DOHH2 (cell line): Measurements from ENCODE around the gene SCO2.

Experiments
- H3F3A ChIP-seq: fragments of 200-600 bp; sonication (generic), shearing (Covaris generic); 2 replicates; pipeline ENCODE4 v1.6.0; 2016; ENCODE audit warnings: antibody characterized with exemption, mild to moderate bottlenecking; ENCODE audit not compliant: control insufficient read depth, insufficient read depth
- H3K27ac ChIP-seq: fragments of 200-600 bp; sonication (generic); 2 replicates; pipeline ENCODE4 v1.5.1; 2014; ENCODE audit warnings: low read depth, mild to moderate bottlenecking, low read length, moderate library complexity
- H3K27me3 ChIP-seq: fragments of 200-600 bp; sonication (generic); 2 replicates; pipeline ENCODE4 v1.6.1; 2014; ENCODE audit warnings: mild to moderate bottlenecking, low read length, mixed read lengths; ENCODE audit not compliant: control insufficient read depth
- H3K36me3 ChIP-seq: fragments of 200-600 bp; sonication (generic); 2 replicates; pipeline ENCODE4 v1.6.1; 2014; ENCODE audit warnings: mild to moderate bottlenecking, low read length, moderate library complexity, mixed read lengths; ENCODE audit not compliant: control insufficient read depth
- H3K4me1 ChIP-seq: fragments of 200-600 bp; sonication (generic); 2 replicates; pipeline ENCODE4 v1.6.1; 2014; ENCODE audit warnings: mild to moderate bottlenecking, low read length, mixed read lengths; ENCODE audit not compliant: control insufficient read depth
- H3K4me2 ChIP-seq: fragments of 200-600 bp; sonication (generic); 2 replicates; pipeline ENCODE4 v1.6.0; 2014; ENCODE audit warnings: mild to moderate bottlenecking, low read length, moderate library complexity
- H3K4me3 ChIP-seq: fragments of 200-600 bp; sonication (generic); 2 replicates; pipeline ENCODE4 v1.5.1; 2014; ENCODE audit warnings: mild to moderate bottlenecking, low read length, mixed read lengths
- H3K79me2 ChIP-seq: fragments of 200-600 bp; sonication (generic); 2 replicates; pipeline ENCODE4 v1.6.1; 2014; ENCODE audit warnings: mild to moderate bottlenecking, low read length, mixed read lengths; ENCODE audit not compliant: control insufficient read depth
- H3K9me2 ChIP-seq: fragments of 200-600 bp; sonication (generic); replicated peaks from 2 replicates; pipeline ENCODE4 v1.6.1; 2014; ENCODE audit warnings: mild to moderate bottlenecking, low read length, mixed read lengths; ENCODE audit not compliant: control insufficient read depth
- H3K9me3 ChIP-seq: fragments of 200-600 bp; sonication (generic); 2 replicates; pipeline ENCODE4 v1.6.1; 2014; ENCODE audit warnings: antibody characterized with exemption, low read length, mixed read lengths; ENCODE audit not compliant: control insufficient read depth, insufficient read depth
- H4K20me1 ChIP-seq: fragments of 200-600 bp; sonication (generic); 2 replicates; pipeline ENCODE4 v1.6.0; 2014; ENCODE audit warnings: low read depth, mild to moderate bottlenecking, antibody characterized with exemption, low read length, moderate library complexity; ENCODE audit not compliant: control insufficient read depth, insufficient read depth
- EZH2phosphoT487 ChIP-seq: fragments of 200-600 bp; sonication (generic); IDR thresholded peaks from 2 replicates; pipeline ENCODE4 v1.6.1; 2017; ENCODE audit warnings: borderline replicate concordance, mild to moderate bottlenecking, antibody characterized with exemption, low read length, moderate library complexity, mixed read lengths
- TF ChIP-seq, protein P1 (sequence below): fragments of 200-600 bp; sonication (generic); IDR thresholded peaks from one replicate; pipeline ENCODE4 v1.5.1; 2014; ENCODE audit warnings: antibody characterized with exemption, mild to moderate bottlenecking, low read depth, low read length; ENCODE audit not compliant: poor library complexity, severe bottlenecking

The SCO2 gene

DNA sequence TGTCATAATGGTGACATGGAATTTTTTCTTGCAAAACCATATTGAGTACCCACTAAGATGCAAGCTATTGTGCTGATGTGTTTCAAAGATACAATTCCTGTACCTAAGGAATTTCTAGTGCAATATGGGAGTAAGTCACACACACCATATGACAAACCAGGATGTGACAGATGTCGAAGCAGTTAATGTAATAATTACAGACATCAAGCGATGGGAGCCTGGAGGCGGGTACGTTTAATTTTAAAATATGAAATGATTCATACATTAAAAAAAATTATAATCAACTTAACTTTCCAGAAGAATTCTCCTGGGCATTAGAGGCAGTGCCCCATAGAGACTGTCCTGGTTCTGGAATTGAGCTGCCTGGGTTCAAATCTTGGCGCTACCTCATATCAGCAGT lies 31.3 kb upstream of the SCO2 start:
- Histone ChIP-seq H3K36me3 (no peaks in the 10 kb centered on the region), H3K79me2 (no peaks in the 10 kb centered on the region), H4K20me1 (no peaks in the 10 kb centered on the region), H3F3A (no peaks in the 10 kb centered on the region), H3K9me3 (no peaks in the 10 kb centered on the region), H3K27me3 (peaks cover 9% of the 10 kb centered on the region; the same call in 1 of the 2 replicates), H3K4me2 (no peak overlapping the region), H3K4me3 (no peak overlapping the region), H3K4me1 (no peaks in the 10 kb centered on the region), H3K9me2 (no peaks in the 10 kb centered on the region), H3K27ac (no peak overlapping the region)
- TF ChIP-seq EZH2phosphoT487: no peak
- TF ChIP-seq, protein P1, sequence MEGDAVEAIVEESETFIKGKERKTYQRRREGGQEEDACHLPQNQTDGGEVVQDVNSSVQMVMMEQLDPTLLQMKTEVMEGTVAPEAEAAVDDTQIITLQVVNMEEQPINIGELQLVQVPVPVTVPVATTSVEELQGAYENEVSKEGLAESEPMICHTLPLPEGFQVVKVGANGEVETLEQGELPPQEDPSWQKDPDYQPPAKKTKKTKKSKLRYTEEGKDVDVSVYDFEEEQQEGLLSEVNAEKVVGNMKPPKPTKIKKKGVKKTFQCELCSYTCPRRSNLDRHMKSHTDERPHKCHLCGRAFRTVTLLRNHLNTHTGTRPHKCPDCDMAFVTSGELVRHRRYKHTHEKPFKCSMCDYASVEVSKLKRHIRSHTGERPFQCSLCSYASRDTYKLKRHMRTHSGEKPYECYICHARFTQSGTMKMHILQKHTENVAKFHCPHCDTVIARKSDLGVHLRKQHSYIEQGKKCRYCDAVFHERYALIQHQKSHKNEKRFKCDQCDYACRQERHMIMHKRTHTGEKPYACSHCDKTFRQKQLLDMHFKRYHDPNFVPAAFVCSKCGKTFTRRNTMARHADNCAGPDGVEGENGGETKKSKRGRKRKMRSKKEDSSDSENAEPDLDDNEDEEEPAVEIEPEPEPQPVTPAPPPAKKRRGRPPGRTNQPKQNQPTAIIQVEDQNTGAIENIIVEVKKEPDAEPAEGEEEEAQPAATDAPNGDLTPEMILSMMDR: no peak

DNA sequence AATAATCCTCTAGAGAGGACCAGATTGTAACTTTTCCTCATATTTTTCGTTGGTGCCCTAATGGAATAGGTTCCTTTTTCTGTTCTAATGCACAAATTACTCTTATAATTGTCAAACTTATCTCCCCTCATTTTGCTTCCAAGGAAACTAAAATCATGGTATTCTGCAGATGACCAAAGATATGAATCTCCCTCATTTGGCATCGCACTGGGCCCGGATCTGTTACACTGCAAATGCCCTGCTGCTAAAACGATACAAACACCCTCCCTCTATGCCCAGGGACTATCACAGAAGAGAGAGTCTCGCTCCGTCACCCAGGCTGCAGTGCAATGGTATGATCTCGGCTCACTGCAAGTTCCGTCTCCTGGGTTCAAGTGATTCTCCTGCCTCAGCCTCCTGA lies 27.9 kb upstream of the SCO2 start:
- Histone ChIP-seq H3K27ac (no peak overlapping the region), H3K4me1 (peaks cover 17% of the 10 kb centered on the region), H3K4me3 (no peak overlapping the region), H3K36me3 (no peaks in the 10 kb centered on the region), H4K20me1 (no peaks in the 10 kb centered on the region), H3K4me2 (no peak overlapping the region), H3K79me2 (no peaks in the 10 kb centered on the region), H3K9me2 (no peaks in the 10 kb centered on the region), H3F3A (no peaks in the 10 kb centered on the region), H3K9me3 (no peaks in the 10 kb centered on the region), H3K27me3 (peaks cover 4% of the 10 kb centered on the region; the same call in 1 of the 2 replicates)
- TF ChIP-seq EZH2phosphoT487: no peak
- TF ChIP-seq, protein P1: no peak

DNA sequence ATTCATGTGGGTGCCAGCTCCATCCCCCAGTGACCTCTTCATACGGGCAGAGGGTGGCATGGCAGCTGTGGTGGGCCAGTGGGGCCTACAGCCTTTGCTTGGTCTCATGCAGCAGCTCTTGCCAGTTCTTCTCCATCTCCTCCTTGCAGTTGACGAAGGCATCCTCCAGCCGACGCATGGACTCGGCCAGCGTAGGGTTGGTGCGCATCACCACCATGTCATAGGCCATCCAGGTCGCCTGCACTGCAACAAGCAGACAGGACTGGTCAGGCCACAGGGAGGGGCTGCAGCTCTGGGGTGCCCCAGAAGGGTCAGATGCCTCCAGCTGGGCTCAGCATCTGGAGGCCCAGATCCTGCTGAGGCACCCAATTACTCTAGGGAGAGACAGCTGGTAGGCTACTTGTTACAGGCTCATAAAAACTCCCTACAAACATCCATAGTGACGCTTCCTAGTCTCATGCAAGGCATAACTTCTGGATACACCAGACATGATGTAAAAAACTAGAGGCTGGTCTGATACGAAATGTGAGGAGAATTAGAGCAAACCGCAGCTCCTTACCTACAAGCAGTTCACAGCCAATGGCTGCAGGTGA lies 25.9 kb upstream of the SCO2 start:
- Histone ChIP-seq H3K4me3 (no peak overlapping the region), H4K20me1 (no peaks in the 10 kb centered on the region), H3K36me3 (no peaks in the 10 kb centered on the region), H3F3A (0 out of 2 replicates have a peak, but pooled peaks cover 3% of the 10 kb centered on the region), H3K27ac (no peak overlapping the region), H3K4me1 (peaks cover 23% of the 10 kb centered on the region), H3K27me3 (peaks cover 3% of the 10 kb centered on the region; the same call in 1 of the 2 replicates), H3K4me2 (no peak overlapping the region), H3K9me2 (no peaks in the 10 kb centered on the region), H3K9me3 (no peaks in the 10 kb centered on the region), H3K79me2 (no peaks in the 10 kb centered on the region)
- TF ChIP-seq EZH2phosphoT487: no peak
- TF ChIP-seq, protein P1: no peak

DNA sequence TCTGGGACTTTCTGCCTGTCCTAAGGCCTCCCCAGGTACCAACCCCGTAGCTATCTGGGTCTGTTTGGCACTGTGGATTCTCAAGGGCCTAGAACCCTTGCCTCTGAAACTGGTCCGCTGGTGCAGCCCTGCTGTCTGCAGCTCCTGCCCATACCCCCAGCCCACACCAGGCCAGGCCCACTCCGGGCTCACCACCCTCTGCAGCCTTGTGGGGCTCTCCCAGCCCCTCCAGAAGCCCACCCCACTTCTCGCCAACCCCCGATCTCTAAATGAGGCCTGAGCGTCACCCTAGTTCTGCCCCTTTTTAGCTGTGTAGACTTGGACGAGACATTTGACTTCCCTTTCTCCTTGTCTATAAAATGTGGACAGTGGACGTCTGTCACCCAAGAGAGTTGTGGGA lies 25.0 kb upstream of the SCO2 start:
- Histone ChIP-seq H3K36me3 (no peaks in the 10 kb centered on the region), H3K79me2 (no peaks in the 10 kb centered on the region), H3K9me2 (no peaks in the 10 kb centered on the region), H4K20me1 (no peaks in the 10 kb centered on the region), H3K4me3 (no peak overlapping the region), H3K4me1 (peaks cover 23% of the 10 kb centered on the region), H3K9me3 (no peaks in the 10 kb centered on the region), H3K4me2 (no peak overlapping the region), H3K27me3 (no peaks in the 10 kb centered on the region), H3F3A (0 out of 2 replicates have a peak, but pooled peaks cover 3% of the 10 kb centered on the region), H3K27ac (no peak overlapping the region)
- TF ChIP-seq EZH2phosphoT487: no peak
- TF ChIP-seq, protein P1: no peak
